Lung (tissue), 12 donors: ENCODE data around the gene GNPTAB. TPM values are rescaled to one million over a fixed set of nuclear protein-coding genes. Genes with fewer than 3 reads are reported as not detected.
"Not testable (repeated sequence)": the region's sequence is repeated elsewhere in the genome, so short reads cannot be mapped to it uniquely, and the experiment has no call there.

Experiments used
- ATAC-seq: fragments of 200-7000 bp; cut with Tn5 transposase; one replicate; pipeline ENCODE4 v1.9.1; 2020; ENCODE audit warnings: moderate number of reproducible peaks; ENCODE audit not compliant: insufficient read depth, low FRiP score
- DNase-seq, 3 donors: peaks; one replicate each; pipeline ENCODE4 v3.0.0-alpha.2; 2013 to 2017
- H3K27ac ChIP-seq, 2 donors: one replicate each; pipeline ENCODE4 v1.5.1; 2013; ENCODE audit warnings: mild to moderate bottlenecking in 2 of 2, moderate library complexity in 2 of 2, control low read depth in 1 of 2, inconsistent platforms in 1 of 2, low read depth in 1 of 2, low read length in 1 of 2
- H3K27me3 ChIP-seq, 3 donors: one replicate each; pipeline ENCODE4 v1.5.1; 2013; ENCODE audit warnings: low read length in 2 of 3; ENCODE audit not compliant: control insufficient read depth in 3 of 3, insufficient read depth in 3 of 3
- H3K36me3 ChIP-seq, 4 donors: one replicate each; pipeline ENCODE4 v1.5.1; 2013; ENCODE audit warnings: low read length in 4 of 4, mild to moderate bottlenecking in 1 of 4, moderate library complexity in 1 of 4; ENCODE audit not compliant: control insufficient read depth in 4 of 4, insufficient read depth in 4 of 4
- H3K4me1 ChIP-seq, 5 donors: one replicate each; pipeline ENCODE4 v1.5.1; 2013; ENCODE audit warnings: low read length in 5 of 5, mild to moderate bottlenecking in 2 of 5, moderate library complexity in 1 of 5; ENCODE audit not compliant: control insufficient read depth in 5 of 5, insufficient read depth in 5 of 5
- H3K4me3 ChIP-seq: one replicate; pipeline ENCODE4 v1.5.1; 2013; ENCODE audit warnings: mild to moderate bottlenecking, control low read depth, moderate library complexity
- H3K9ac ChIP-seq, 2 donors: one replicate each; pipeline ENCODE4 v1.5.1; 2013; ENCODE audit warnings: low read length in 2 of 2, control low read depth in 1 of 2; ENCODE audit not compliant: insufficient read depth in 1 of 2
- H3K9me3 ChIP-seq, 4 donors: one replicate each; pipeline ENCODE4 v1.5.1; 2013; ENCODE audit warnings: low read length in 3 of 4, mild to moderate bottlenecking in 1 of 4, moderate library complexity in 1 of 4; ENCODE audit not compliant: control insufficient read depth in 4 of 4, insufficient read depth in 3 of 4
- WGBS, 2 donors: extraction: QIAGEN DNeasy Blood & Tissue Kit; methylation state at CpG; one replicate each; pipeline ENCODE4 v1.1.7; 2013; 5-methylcytosine and 5-hydroxymethylcytosine counted together
- polyA plus RNA-seq, 2 donors: library from polyadenylated mRNA; stranded (reverse); fragments of 200-250 nt; gene quantifications; one replicate each; pipeline ENCODE4 v1.2.1, GENCODE V29; 2013
- total RNA-seq, 2 donors: library from RNA; depleted of rRNA in 1 of 2; stranded (reverse); fragments of >200 nt in 1 of 2; gene quantifications; one replicate each; pipeline ENCODE4 v1.2.1, GENCODE V29; 2014 to 2021
- TF ChIP-seq, protein P1 (sequence below): IDR thresholded peaks from 2 replicates; pipeline ENCODE4 v1.5.1; 2012; ENCODE audit warnings: mild to moderate bottlenecking; ENCODE audit errors: control extremely low read depth, extremely low read depth
- donor health status: control.
- donor health status: control.
- donor health status: Bipolar disorder and iron deficiency.
- donor health status: healthy.
- donor health status: DM: yes; HTN: yes; CAD: no.

Gene GNPTAB
- total and polyA plus RNA-seq, 4 donors, result 14.8 to 74.3 (median 39.9) TPM

DNA sequence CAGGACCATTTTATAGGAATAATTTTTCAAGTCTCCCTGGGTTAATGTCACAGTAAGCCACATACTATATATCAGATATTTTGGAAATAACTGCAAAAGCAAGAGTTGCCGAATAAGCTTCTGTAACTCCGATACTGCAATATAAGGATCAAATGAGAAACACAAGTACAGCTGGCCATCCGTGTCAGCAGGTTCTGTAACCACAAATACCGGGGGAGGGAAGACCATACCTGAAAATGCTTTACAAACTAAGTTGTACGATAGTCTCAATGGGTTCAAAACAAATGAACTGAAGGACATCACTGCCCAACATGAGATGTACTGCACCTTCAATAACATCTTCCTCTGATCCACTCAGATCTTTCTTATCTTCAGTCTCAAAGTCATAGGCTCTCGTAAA is 93.3 kb downstream of the GNPTAB start:
- H3K4me3 ChIP-seq, result no peak overlapping the region
- no peak overlapping the region for H3K9ac ChIP-seq
- H3K4me1 ChIP-seq, result no peaks in the 10 kb centered on the region
- peaks cover 0 to 2% (median 0%) of the 10 kb centered on the region in 4 donors for H3K9me3 ChIP-seq
- no peak overlapping the region for H3K27ac ChIP-seq
- H3K36me3 ChIP-seq, result peaks cover 4 to 19% (median 8%) of the 10 kb centered on the region in 4 donors
- no peak for DNase-seq
- no peaks in the 10 kb centered on the region for H3K27me3 ChIP-seq
- TF ChIP-seq, protein P1, sequence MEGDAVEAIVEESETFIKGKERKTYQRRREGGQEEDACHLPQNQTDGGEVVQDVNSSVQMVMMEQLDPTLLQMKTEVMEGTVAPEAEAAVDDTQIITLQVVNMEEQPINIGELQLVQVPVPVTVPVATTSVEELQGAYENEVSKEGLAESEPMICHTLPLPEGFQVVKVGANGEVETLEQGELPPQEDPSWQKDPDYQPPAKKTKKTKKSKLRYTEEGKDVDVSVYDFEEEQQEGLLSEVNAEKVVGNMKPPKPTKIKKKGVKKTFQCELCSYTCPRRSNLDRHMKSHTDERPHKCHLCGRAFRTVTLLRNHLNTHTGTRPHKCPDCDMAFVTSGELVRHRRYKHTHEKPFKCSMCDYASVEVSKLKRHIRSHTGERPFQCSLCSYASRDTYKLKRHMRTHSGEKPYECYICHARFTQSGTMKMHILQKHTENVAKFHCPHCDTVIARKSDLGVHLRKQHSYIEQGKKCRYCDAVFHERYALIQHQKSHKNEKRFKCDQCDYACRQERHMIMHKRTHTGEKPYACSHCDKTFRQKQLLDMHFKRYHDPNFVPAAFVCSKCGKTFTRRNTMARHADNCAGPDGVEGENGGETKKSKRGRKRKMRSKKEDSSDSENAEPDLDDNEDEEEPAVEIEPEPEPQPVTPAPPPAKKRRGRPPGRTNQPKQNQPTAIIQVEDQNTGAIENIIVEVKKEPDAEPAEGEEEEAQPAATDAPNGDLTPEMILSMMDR, result no peak
- no peak for ATAC-seq
- 93 to 94% methylated on average over 6 of the region's 6 CpGs for WGBS, 2 donors

DNA sequence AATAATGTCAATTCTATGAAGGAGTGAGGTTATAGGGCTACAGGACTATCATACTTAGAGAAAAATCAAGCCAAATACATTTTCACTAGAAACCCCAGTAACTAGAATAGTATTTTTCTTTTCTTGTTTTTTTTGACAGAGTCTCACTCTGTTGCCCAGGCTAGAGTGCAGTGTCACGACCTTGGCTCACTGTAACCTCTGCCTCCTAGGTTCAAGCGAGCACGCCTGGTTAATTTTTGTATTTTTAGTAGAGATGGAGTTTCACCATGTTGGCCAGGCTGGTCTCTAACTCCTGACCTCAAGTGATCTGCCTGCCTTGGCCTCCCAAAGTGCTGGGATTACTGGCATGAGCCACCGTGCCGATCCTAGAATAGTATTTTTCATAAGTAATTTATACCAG is 96.3 kb downstream of the GNPTAB start:
- H3K4me3 ChIP-seq, DNase-seq, H3K4me1 ChIP-seq, ATAC-seq, H3K9me3 ChIP-seq, H3K27ac ChIP-seq, H3K27me3 ChIP-seq, H3K9ac ChIP-seq: not testable (repeated sequence)
- peaks cover 7 to 24% (median 11%) of the 10 kb centered on the region in 4 donors for H3K36me3 ChIP-seq
- WGBS, 2 donors, result 97 to 98% methylated on average over 5 of the region's 5 CpGs

DNA sequence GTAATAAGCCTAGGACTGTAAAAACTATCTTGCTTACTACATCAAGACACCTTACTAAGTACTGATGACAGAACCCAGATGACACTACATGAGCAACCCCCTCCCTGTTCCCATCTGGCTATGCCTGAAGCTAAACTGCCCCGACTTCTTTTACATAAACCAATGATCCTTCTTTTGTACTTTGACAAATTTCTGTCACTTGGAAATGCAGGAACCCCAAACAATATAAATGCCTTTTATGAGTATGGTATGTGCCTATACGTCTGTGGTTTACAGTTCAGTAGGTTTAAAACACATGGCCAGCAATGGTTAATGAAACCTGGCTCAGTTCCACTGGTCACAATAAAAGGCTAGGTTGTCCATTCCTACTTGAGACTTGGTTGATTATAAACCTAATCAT is 97.6 kb downstream of the GNPTAB start:
- H3K27me3 ChIP-seq, result no peaks in the 10 kb centered on the region
- H3K4me3 ChIP-seq, result no peak overlapping the region
- TF ChIP-seq, protein P1, result no peak
- H3K4me1 ChIP-seq, result no peaks in the 10 kb centered on the region
- WGBS, 2 donors, result 86 to 88% methylated on average over 2 of the region's 2 CpGs
- ATAC-seq, result no peak
- H3K9ac ChIP-seq, result no peak overlapping the region
- no peak overlapping the region for H3K27ac ChIP-seq
- no peaks in the 10 kb centered on the region for H3K9me3 ChIP-seq
- peaks cover 3 to 18% (median 7%) of the 10 kb centered on the region in 4 donors for H3K36me3 ChIP-seq
- DNase-seq, result no peak

DNA sequence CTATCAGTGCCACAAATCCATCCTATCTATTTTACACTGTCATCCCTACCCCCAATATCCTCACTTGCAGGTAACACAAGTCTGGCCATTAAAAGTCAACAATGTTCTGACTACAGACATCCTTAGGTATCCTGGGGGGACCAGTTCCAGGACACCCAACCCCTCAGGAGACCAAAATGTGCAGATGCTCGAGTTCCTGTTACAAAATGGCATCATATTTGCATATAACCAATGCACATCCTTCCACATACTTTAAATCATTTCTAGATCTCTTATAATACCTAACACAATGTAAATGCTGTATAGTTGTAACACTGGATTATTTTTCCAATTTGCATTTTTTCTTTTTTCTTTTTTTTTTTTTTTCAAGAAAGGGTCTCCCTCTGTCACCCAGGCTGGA is 98.4 kb downstream of the GNPTAB start:
- no peak for ATAC-seq
- DNase-seq, result no peak
- 83 to 90% methylated on average over 1 of the region's 1 CpG for WGBS, 2 donors
- Histone ChIP-seq H3K9me3 (no peaks in the 10 kb centered on the region), H3K27me3 (no peaks in the 10 kb centered on the region), H3K4me3 (no peak overlapping the region), H3K27ac (no peak overlapping the region), H3K9ac (no peak overlapping the region), H3K36me3 (peaks cover 3 to 15% (median 7%) of the 10 kb centered on the region in 4 donors), H3K4me1 (no peaks in the 10 kb centered on the region)
- TF ChIP-seq, protein P1, result no peak
